Mesenchymal stem cell (in vitro differentiated cells and primary cell): ENCODE measurements around the gene C16orf78.

ENCODE experiments used
- DNase-seq: peaks from one replicate; pipeline ENCODE4 v3.0.0-alpha.2; 2013
- H2AFZ ChIP-seq: one replicate; pipeline ENCODE4 v1.6.1; 2013; ENCODE audit warnings: low read depth, mild to moderate bottlenecking, control low read depth, inconsistent platforms, low read length, moderate library complexity
- H2AK5ac ChIP-seq: 2 replicates; pipeline ENCODE4 v1.6.1; 2013; ENCODE audit warnings: low read length, moderate library complexity, mild to moderate bottlenecking, inconsistent platforms; ENCODE audit not compliant: severe bottlenecking
- H2BK120ac ChIP-seq: one replicate; pipeline ENCODE4 v1.6.1; 2013; ENCODE audit warnings: low read depth, mild to moderate bottlenecking, inconsistent platforms, low read length, moderate library complexity
- H2BK12ac ChIP-seq, 2 experiments: one replicate each; pipeline ENCODE4 v1.6.1; 2013; ENCODE audit warnings: inconsistent platforms in 2 of 2, low read length in 2 of 2, mild to moderate bottlenecking in 2 of 2, moderate library complexity in 2 of 2, control low read depth in 1 of 2
- H2BK15ac ChIP-seq: one replicate; pipeline ENCODE4 v1.6.1; 2013; ENCODE audit warnings: mild to moderate bottlenecking, low read depth, inconsistent platforms; ENCODE audit not compliant: poor library complexity, severe bottlenecking
- H2BK5ac ChIP-seq: 2 replicates; pipeline ENCODE4 v1.6.1; 2013; ENCODE audit warnings: low read depth, mild to moderate bottlenecking, low read length, control low read depth, inconsistent platforms; ENCODE audit not compliant: poor library complexity, severe bottlenecking
- H3K14ac ChIP-seq, 2 experiments: one replicate each; pipeline ENCODE4 v1.6.1; 2013; ENCODE audit warnings: inconsistent platforms in 2 of 2, low read length in 2 of 2, control low read depth in 1 of 2, mild to moderate bottlenecking in 1 of 2, moderate library complexity in 1 of 2
- H3K18ac ChIP-seq, 2 experiments: one replicate each; pipeline ENCODE4 v1.6.1; 2013; ENCODE audit warnings: inconsistent platforms in 2 of 2, low read length in 2 of 2, control low read depth in 1 of 2, low read depth in 1 of 2, mild to moderate bottlenecking in 1 of 2
- H3K23ac ChIP-seq, 2 experiments: one replicate each; pipeline ENCODE4 v1.6.1; 2013; ENCODE audit warnings: inconsistent platforms in 2 of 2, low read length in 2 of 2, mild to moderate bottlenecking in 2 of 2, moderate library complexity in 2 of 2, control low read depth in 1 of 2
- H3K27ac ChIP-seq: 2 replicates; pipeline ENCODE4 v1.5.1; 2013; ENCODE audit warnings: mild to moderate bottlenecking, moderate library complexity, low read length, control low read depth, inconsistent platforms; ENCODE audit not compliant: poor library complexity, severe bottlenecking
- H3K27me3 ChIP-seq, 2 experiments: 2 replicates each; pipeline versions ENCODE4 v1.6.1 to v1.7.0; 2013; ENCODE audit warnings: low read length in 2 of 2, mild to moderate bottlenecking in 2 of 2, moderate library complexity in 2 of 2, control low read depth in 1 of 2, inconsistent platforms in 1 of 2; ENCODE audit not compliant: control insufficient read depth in 1 of 2, insufficient read depth in 1 of 2
- H3K36me3 ChIP-seq, 2 experiments: 2 replicates each; pipeline versions ENCODE4 v1.6.1 to v1.7.0; 2013; ENCODE audit warnings: low read length in 2 of 2, control low read depth in 1 of 2, inconsistent platforms in 1 of 2, low read depth in 1 of 2, mild to moderate bottlenecking in 1 of 2; ENCODE audit not compliant: insufficient read depth in 2 of 2, control insufficient read depth in 1 of 2
- H3K4ac ChIP-seq, 2 experiments: one replicate each; pipeline ENCODE4 v1.6.1; 2013; ENCODE audit warnings: inconsistent platforms in 2 of 2, low read length in 2 of 2, mild to moderate bottlenecking in 2 of 2, moderate library complexity in 2 of 2, control low read depth in 1 of 2, low read depth in 1 of 2
- H3K4me1 ChIP-seq: 2 replicates; pipeline ENCODE4 v1.6.1; 2013; ENCODE audit warnings: low read depth, low read length, control low read depth; ENCODE audit not compliant: control insufficient read depth, insufficient read depth
- H3K4me2 ChIP-seq: 2 replicates; pipeline ENCODE4 v1.6.1; 2013; ENCODE audit warnings: low read length, mild to moderate bottlenecking, inconsistent platforms; ENCODE audit not compliant: poor library complexity, severe bottlenecking
- H3K4me3 ChIP-seq, 2 experiments: 2 replicates each; pipeline versions ENCODE4 v1.5.1 to v1.7.0; 2013; ENCODE audit warnings: low read length in 2 of 2, mild to moderate bottlenecking in 2 of 2, control low read depth in 1 of 2, low read depth in 1 of 2; ENCODE audit not compliant: insufficient read depth in 1 of 2
- H3K79me1 ChIP-seq: replicated peaks from 2 replicates; pipeline ENCODE4 v1.6.1; 2013; ENCODE audit warnings: mild to moderate bottlenecking, control low read depth, low read length, inconsistent platforms; ENCODE audit not compliant: poor library complexity, severe bottlenecking
- H3K9ac ChIP-seq: 2 replicates; pipeline ENCODE4 v1.7.0; 2013; ENCODE audit warnings: mild to moderate bottlenecking, low read length, moderate library complexity
- H3K9me3 ChIP-seq: 2 replicates; pipeline ENCODE4 v1.7.0; 2013; ENCODE audit warnings: mild to moderate bottlenecking, low read length; ENCODE audit not compliant: control insufficient read depth
- H4K8ac ChIP-seq: one replicate; pipeline ENCODE4 v1.6.1; 2013; ENCODE audit warnings: inconsistent platforms, mild to moderate bottlenecking, low read length, moderate library complexity
- H4K91ac ChIP-seq: one replicate; pipeline ENCODE4 v1.6.1; 2013; ENCODE audit warnings: mild to moderate bottlenecking, low read length, inconsistent platforms
- WGBS: methylation state at CpG from one replicate; pipeline ENCODE4 v1.1.7; 2013; ENCODE audit warnings: mixed read lengths; 5-methylcytosine and 5-hydroxymethylcytosine counted together

The C16orf78 gene

DNA sequence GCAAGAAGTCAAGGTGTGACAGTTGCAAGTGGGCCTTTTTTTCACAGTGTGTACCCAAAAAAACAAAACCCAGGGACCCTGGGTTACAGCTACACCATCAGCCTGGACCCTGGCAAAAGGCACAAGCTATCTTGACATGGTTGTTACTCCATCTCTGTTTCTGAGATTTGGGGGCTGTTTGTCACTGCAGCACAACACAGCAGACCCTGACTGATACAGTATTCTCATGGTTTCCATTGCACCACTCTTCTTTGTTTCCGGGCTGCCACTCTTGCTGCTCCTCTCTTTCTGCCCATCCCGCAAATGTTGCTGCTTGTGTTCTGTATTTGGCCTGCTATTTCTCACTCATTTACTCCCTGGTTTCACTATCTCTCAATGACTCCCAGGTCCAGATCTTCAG is 55.2 kb downstream of the C16orf78 start:
- Histone ChIP-seq H3K36me3 (no peaks in the 10 kb centered on the region), H3K4ac (no peak overlapping the region), H2AK5ac (no peak overlapping the region), H2BK15ac (no peak overlapping the region), H3K23ac (no peak overlapping the region), H2BK5ac (no peak overlapping the region), H3K9me3 (peaks cover 5% of the 10 kb centered on the region), H3K4me2 (no peak overlapping the region), H3K4me1 (no peaks in the 10 kb centered on the region), H3K4me3 (no peak overlapping the region), H3K27me3 (peaks cover 0 to 22% of the 10 kb centered on the region in 2 experiments), H3K14ac (no peak overlapping the region), H3K18ac (no peak overlapping the region), H3K79me1 (no peaks in the 10 kb centered on the region), H2BK12ac (no peak overlapping the region), H2BK120ac (no peak overlapping the region), H3K9ac (no peak overlapping the region), H4K8ac (no peak overlapping the region), H4K91ac (no peak overlapping the region), H2AFZ (no peak overlapping the region), H3K27ac (no peak overlapping the region)
- 100% methylated on average over 2 of the region's 2 CpGs for WGBS
- DNase-seq = no peak

DNA sequence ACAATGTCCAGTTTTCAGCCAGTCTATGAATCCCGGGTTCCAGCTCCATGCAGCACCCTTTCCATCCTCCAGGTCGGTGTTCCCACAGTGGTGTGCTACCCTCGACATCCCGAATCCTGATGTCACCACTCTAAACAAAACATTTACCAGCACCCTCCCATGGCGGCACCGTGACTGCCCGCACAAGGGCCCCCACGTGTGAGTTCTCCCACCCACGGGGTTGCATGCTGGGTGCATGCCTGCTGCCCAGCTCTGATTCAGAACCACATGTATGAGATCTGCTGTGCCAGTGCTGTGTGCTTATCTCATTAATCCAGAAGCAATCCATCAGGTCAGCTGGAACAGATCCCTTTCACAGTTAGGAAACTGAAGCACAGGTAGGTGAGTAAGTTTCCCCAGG is 57.4 kb downstream of the C16orf78 start:
- H3K4me3 ChIP-seq = no peak overlapping the region
- no peak overlapping the region for H2BK120ac ChIP-seq
- no peak overlapping the region for H3K4ac ChIP-seq
- WGBS = 83% methylated on average over 9 of the region's 9 CpGs
- no peak for DNase-seq
- no peaks in the 10 kb centered on the region for H3K79me1 ChIP-seq
- no peak overlapping the region for H3K27ac ChIP-seq
- H2BK5ac ChIP-seq = no peak overlapping the region
- no peak overlapping the region for H4K91ac ChIP-seq
- H3K18ac ChIP-seq = no peak overlapping the region
- no peaks in the 10 kb centered on the region for H3K4me1 ChIP-seq
- H3K36me3 ChIP-seq = no peaks in the 10 kb centered on the region
- peaks cover 5% of the 10 kb centered on the region for H3K9me3 ChIP-seq
- no peak overlapping the region for H2BK12ac ChIP-seq
- H3K9ac ChIP-seq = no peak overlapping the region
- H3K23ac ChIP-seq = no peak overlapping the region
- H3K4me2 ChIP-seq = no peak overlapping the region
- no peak overlapping the region for H2AK5ac ChIP-seq
- no peak overlapping the region for H2AFZ ChIP-seq
- no peak overlapping the region for H3K14ac ChIP-seq
- H4K8ac ChIP-seq = no peak overlapping the region
- H2BK15ac ChIP-seq = no peak overlapping the region
- H3K27me3 ChIP-seq = peaks cover 3 to 30% of the 10 kb centered on the region in 2 experiments

DNA sequence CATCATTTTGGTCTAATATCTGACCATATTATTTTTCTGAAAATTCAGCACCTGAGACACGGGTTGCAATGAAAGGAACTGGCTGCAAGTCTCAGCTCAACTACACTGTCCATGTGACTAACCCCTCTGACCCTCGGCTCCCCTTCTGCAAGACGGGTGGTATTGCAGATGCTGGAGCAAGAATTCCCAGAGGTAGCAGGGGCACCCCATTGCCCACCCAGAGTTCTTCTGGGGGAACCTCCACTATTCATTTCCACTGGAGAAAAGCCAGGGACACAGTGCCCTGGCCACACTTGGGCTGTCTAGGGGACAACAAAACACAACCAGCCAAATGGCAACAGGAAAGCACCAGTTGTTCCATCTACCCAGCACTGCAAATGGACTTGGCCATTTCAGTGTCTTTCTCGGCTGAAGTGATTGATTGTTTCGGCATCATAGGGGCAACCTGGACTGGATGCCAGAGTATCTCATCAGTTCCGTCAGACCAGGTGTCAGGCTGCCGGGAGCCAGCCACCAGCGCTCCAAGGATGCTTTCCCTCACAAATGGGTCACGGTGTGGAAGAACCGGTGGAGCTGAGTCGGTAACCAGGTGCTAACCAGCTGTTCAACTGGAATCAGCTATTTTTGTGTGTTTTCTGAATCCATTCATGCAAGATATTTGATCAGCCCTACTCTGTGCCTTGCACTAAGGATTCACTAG is 58.1 kb downstream of the C16orf78 start:
- Histone ChIP-seq H3K9me3 (peaks cover 5% of the 10 kb centered on the region), H3K4me2 (no peak overlapping the region), H3K4ac (no peak overlapping the region), H2BK15ac (no peak overlapping the region), H3K79me1 (no peaks in the 10 kb centered on the region), H3K18ac (no peak overlapping the region), H3K36me3 (no peaks in the 10 kb centered on the region), H2BK5ac (no peak overlapping the region), H3K4me1 (no peaks in the 10 kb centered on the region), H2AFZ (no peak overlapping the region), H2AK5ac (no peak overlapping the region), H2BK120ac (no peak overlapping the region), H3K9ac (no peak overlapping the region), H4K8ac (no peak overlapping the region), H3K14ac (no peak overlapping the region), H4K91ac (no peak overlapping the region), H3K4me3 (no peak overlapping the region), H3K23ac (no peak overlapping the region), H2BK12ac (no peak overlapping the region), H3K27ac (no peak overlapping the region), H3K27me3 (peaks cover 6 to 37% of the 10 kb centered on the region in 2 experiments)
- WGBS = 82% methylated on average over 11 of the region's 11 CpGs
- DNase-seq = no peak

DNA sequence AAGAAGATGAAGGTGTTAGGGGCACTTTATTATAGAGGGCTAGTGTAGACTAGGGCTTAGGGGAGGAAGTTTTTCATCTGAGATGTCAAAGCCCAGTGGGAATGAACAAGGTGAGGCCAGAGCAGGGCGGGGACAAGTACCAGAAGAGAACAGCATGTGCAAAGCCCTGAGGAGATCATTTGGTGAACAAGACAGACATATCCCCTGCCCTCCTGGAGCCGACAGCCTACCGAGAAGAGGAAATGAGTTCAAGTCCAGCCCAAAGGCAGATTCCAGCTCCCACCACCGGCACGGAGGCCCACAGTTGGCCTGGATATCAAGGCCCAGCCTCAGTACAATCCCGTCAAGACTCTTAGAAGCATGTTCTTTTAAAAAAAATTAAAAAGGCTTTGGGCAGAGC is 61.1 kb downstream of the C16orf78 start:
- H3K27me3 ChIP-seq = peaks cover 14 to 55% of the 10 kb centered on the region in 2 experiments
- WGBS = 84% methylated on average over 6 of the region's 6 CpGs
- no peaks in the 10 kb centered on the region for H3K79me1 ChIP-seq
- no peak overlapping the region for H2BK15ac ChIP-seq
- no peaks in the 10 kb centered on the region for H3K36me3 ChIP-seq
- no peak overlapping the region for H3K14ac ChIP-seq
- H2BK120ac ChIP-seq = no peak overlapping the region
- H2AK5ac ChIP-seq = no peak overlapping the region
- no peak overlapping the region for H3K9ac ChIP-seq
- no peaks in the 10 kb centered on the region for H3K9me3 ChIP-seq
- H3K4me3 ChIP-seq = no peak overlapping the region
- no peak overlapping the region for H4K8ac ChIP-seq
- H3K4ac ChIP-seq = no peak overlapping the region
- H4K91ac ChIP-seq = no peak overlapping the region
- no peak overlapping the region for H2BK12ac ChIP-seq
- H2BK5ac ChIP-seq = no peak overlapping the region
- DNase-seq = no peak
- no peak overlapping the region for H2AFZ ChIP-seq
- H3K18ac ChIP-seq = no peak overlapping the region
- H3K4me1 ChIP-seq = no peaks in the 10 kb centered on the region
- H3K23ac ChIP-seq = no peak overlapping the region
- no peak overlapping the region for H3K4me2 ChIP-seq
- no peak overlapping the region for H3K27ac ChIP-seq
